ENCODE data around the gene GPR146.

GPR146 gene

DNA sequence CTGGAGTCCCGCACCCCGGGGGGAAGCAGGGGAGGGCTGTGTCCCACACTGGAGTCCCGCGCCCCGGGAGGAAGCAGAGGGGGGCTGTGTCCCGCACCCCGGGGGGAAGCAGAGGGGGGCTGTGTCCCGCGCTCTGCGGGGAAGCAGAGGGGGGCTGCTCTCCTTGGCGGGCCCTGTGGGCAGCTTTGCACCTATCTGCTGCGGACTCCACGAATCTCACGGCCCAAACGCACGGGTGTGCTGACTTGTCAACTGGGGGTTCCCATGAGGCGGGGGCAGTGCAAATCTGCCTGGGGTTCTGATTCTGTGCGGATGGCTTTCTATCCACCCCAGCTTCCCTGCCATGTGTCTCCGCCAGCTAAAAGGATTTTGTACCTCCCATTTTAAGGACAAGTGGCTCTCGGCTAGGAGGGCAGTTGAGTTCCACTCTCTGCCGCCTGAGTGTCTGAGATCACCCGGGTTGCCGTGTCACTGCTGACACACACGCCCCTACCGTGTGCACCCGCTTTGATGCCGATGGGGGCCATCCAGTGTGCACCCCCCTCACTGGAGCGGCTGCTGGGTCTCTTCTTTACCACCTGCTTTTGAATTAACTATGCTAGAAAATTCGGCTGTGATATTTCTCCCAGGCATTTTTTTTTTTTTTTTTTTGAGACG, 64.0 kb downstream of the GPR146 start:
- no peak for DNase-seq (ENCODE audit: low spot score)
